ENCODE measurements around the gene TIFAB. TPM values are rescaled to one million over a fixed set of nuclear protein-coding genes. Genes with fewer than 3 reads are reported as not detected.

The TIFAB gene
- total RNA-seq, 1 experiment from 2014 or later, result not detected

GRCh38 chr5:135430135-135430437, 22.1 kb downstream of the TIFAB start (continued):
- no peak for TF ChIP-seq RAD21 (IDR thresholded peaks at IDR 0.05; ENCODE audit: low read depth)
- TF ChIP-seq EZH2 (IDR thresholded peaks at IDR 0.05), result no peak
- TF ChIP-seq CEBPB (IDR thresholded peaks at IDR 0.05; ENCODE audit: low read depth), result no peak
- no peak for TF ChIP-seq ATF3 (IDR thresholded peaks at IDR 0.05)

- CTCF ChIA-PET, result no interaction called here
- H4K20me1 ChIP-seq (ENCODE audit: insufficient read depth), result no peaks in the 10 kb centered on the region
- no peaks in the 10 kb centered on the region for H3K9me2 ChIP-seq (ENCODE audit: insufficient read depth)
- no peak overlapping the region for H3K4me2 ChIP-seq (ENCODE audit: low read length)
- BruUV-seq (replicated peaks), result no TSS peak
- no peak overlapping the region for H3K9ac ChIP-seq (ENCODE audit: low read length)
- H3K36me3 ChIP-seq (ENCODE audit: control insufficient read depth in 1 of 2, insufficient read depth in 2 of 2, low read length in 2 of 2), result no peaks in the 10 kb centered on the region
- no peaks in the 10 kb centered on the region for H3K9me3 ChIP-seq (ENCODE audit: control insufficient read depth in 1 of 2, insufficient read depth in 1 of 2, low read depth in 1 of 2, low read length in 2 of 2)
- no peak overlapping the region for H3K4me3 ChIP-seq (replicated peaks in 1 of 2; ENCODE audit: low read depth in 1 of 2, low read length in 2 of 2)
- H3K27ac ChIP-seq (ENCODE audit: low read depth, low read length), result no peak overlapping the region
- no peak for TF ChIP-seq CEBPB (IDR thresholded peaks at IDR 0.05; ENCODE audit: low read depth)
- no peak for TF ChIP-seq POLR2A (IDR thresholded peaks at IDR 0.05; ENCODE audit: borderline replicate concordance, extremely low read depth, insufficient read depth, insufficient read length)
- TF ChIP-seq EZH2phosphoT487 (IDR thresholded peaks at IDR 0.05; ENCODE audit: borderline replicate concordance), result no peak
- no peak for TF ChIP-seq ZBTB33 (IDR thresholded peaks at IDR 0.05; ENCODE audit: extremely low read depth, insufficient replicate concordance, low read length)
- TF ChIP-seq FOSL1 (IDR thresholded peaks at IDR 0.05; ENCODE audit: low read depth), result no peak
- no peak for TF ChIP-seq ZFX (IDR thresholded peaks at IDR 0.05)
- TF ChIP-seq EZH2 (IDR thresholded peaks at IDR 0.05), result no peak
- TF ChIP-seq YY1 (IDR thresholded peaks at IDR 0.05; ENCODE audit: extremely low read depth, insufficient replicate concordance, low read depth, low read length), result no peak
- no peak for TF ChIP-seq JUND (IDR thresholded peaks at IDR 0.05)
- no peak for TF ChIP-seq RAD21 (IDR thresholded peaks at IDR 0.05; ENCODE audit: low read depth)
- no peak for TF ChIP-seq ATF3 (IDR thresholded peaks at IDR 0.05)
- no peak overlapping the region for H2AFZ ChIP-seq (ENCODE audit: low read depth, low read length, poor library complexity, severe bottlenecking)
- RAD21 ChIA-PET (ENCODE audit: low non-redundant PET in 1 of 2, low total read pairs in 2 of 2, uncharacterized antibody in 2 of 2, unreplicated experiment in 2 of 2), result no interaction called here
- DNase-seq (ENCODE audit: low read depth, low spot score) (no peak), ATAC-seq (no peak)
- no peaks in the 10 kb centered on the region for H3K79me2 ChIP-seq (ENCODE audit: insufficient read depth, low read length)
- H3K27me3 ChIP-seq (ENCODE audit: insufficient read depth, low read length), result no peaks in the 10 kb centered on the region
- intact Hi-C loops (cut with micrococcal nuclease), result no loop called here
- H3K4me1 ChIP-seq (ENCODE audit: control insufficient read depth in 1 of 2, insufficient read depth in 2 of 2, low read length in 2 of 2), result peaks cover 0 to 9% of the 10 kb centered on the region in 2 experiments; a peak in 2 of 4 replicates
- POLR2A ChIA-PET, result no interaction called here
Measured at GRCh38 chr5:135429301-135430134, 22.6 kb downstream of the TIFAB start.

Data from HCT116 (cell line).